Mucosa of stomach (tissue), 1 donor: ENCODE measurements around the gene NSG1.

Experiments
- H3K27me3 ChIP-seq: one replicate; pipeline ENCODE4 v1.7.0; 2013; ENCODE audit warnings: mild to moderate bottlenecking, low read length; ENCODE audit not compliant: control insufficient read depth, insufficient read depth
- H3K36me3 ChIP-seq: one replicate; pipeline ENCODE4 v1.7.0; 2013; ENCODE audit warnings: low read length; ENCODE audit not compliant: control insufficient read depth, insufficient read depth
- H3K4me1 ChIP-seq: one replicate; pipeline ENCODE4 v1.7.0; 2013; ENCODE audit warnings: mild to moderate bottlenecking, low read length; ENCODE audit not compliant: control insufficient read depth, insufficient read depth
- H3K4me3 ChIP-seq: one replicate; pipeline ENCODE4 v1.7.0; 2013; ENCODE audit warnings: low read length
- H3K9ac ChIP-seq: one replicate; pipeline ENCODE4 v1.7.0; 2013; ENCODE audit warnings: mild to moderate bottlenecking, low read length, moderate library complexity
- H3K9me3 ChIP-seq: one replicate; pipeline ENCODE4 v1.7.0; 2013; ENCODE audit warnings: mild to moderate bottlenecking, low read length, moderate library complexity; ENCODE audit not compliant: control insufficient read depth
- donor health status: Pancreatic carcinoma.

The NSG1 gene

GRCh38 chr4:4391866-4392265 lies 5.0 kb downstream of the NSG1 start:
- H3K4me1 ChIP-seq, result peaks cover 7% of the 10 kb centered on the region
- no peaks in the 10 kb centered on the region for H3K36me3 ChIP-seq
- peaks cover 66% of the 10 kb centered on the region for H3K27me3 ChIP-seq
- H3K9me3 ChIP-seq, result no peaks in the 10 kb centered on the region
- H3K9ac ChIP-seq, result no peak overlapping the region
- H3K4me3 ChIP-seq, result no peak overlapping the region

DNA sequence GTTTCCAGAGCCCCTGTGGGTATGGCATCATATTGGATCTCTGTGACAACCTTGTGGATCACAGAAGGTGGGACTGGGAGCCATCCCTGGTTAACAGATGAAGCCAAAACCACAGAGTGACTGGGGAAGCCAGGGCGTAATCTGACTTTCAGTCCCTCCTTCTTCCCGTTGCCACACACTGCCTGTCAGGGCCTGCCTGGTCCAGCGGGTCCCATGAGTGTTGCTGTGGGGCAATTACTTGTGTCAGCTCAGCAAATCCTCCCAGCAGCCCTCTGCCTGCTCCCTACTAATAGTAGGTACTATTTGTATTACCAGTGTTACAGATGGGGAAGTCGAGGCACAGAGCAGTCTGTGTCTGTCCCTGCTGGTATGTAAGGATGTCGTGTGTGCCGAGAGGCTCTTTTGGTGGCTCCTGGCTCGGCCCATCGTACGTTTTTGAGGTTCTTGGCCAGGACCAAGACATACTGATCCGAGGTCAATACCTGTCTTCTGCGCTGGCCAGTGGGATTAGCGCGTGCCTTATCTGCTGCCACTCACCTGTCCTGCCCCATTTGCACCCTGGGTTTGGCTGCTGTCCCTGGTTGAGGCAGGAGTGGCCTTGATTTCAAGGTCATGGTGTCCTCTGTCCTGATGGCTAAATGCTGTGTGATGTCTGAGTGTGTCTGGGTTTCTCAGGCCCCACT lies 5.7 kb downstream of the NSG1 start:
- no peak overlapping the region for H3K4me3 ChIP-seq
- peaks cover 7% of the 10 kb centered on the region for H3K4me1 ChIP-seq
- peaks cover 58% of the 10 kb centered on the region for H3K27me3 ChIP-seq
- H3K9me3 ChIP-seq, result no peaks in the 10 kb centered on the region
- H3K36me3 ChIP-seq, result no peaks in the 10 kb centered on the region
- H3K9ac ChIP-seq, result no peak overlapping the region

GRCh38 chr4:4394644-4395043 lies 7.7 kb downstream of the NSG1 start:
- Histone ChIP-seq H3K9ac (no peak overlapping the region), H3K36me3 (no peaks in the 10 kb centered on the region), H3K4me3 (no peak overlapping the region), H3K9me3 (no peaks in the 10 kb centered on the region), H3K27me3 (peaks cover 41% of the 10 kb centered on the region), H3K4me1 (no peaks in the 10 kb centered on the region)

DNA sequence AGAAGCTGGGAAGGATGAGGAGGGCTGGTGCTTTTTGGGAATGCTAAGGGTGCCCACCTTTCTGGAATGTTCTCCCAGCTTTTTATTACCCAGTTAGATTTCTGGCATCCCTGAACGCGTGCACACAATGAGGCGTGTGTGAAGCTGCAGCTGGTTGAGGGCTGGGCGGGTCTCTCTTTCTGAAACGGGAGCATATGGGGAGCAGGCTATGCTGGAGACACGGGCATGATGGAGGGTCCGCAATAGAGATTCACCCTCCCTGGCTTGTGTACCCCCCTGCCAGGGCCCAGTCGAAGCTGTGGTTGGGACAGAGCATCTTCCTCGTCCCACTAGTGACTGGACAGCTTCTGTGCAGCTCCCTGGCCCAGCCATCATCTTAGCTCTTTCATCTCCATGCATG lies 8.5 kb downstream of the NSG1 start:
- H3K9ac ChIP-seq, result no peak overlapping the region
- no peaks in the 10 kb centered on the region for H3K36me3 ChIP-seq
- H3K27me3 ChIP-seq, result peaks cover 34% of the 10 kb centered on the region
- no peaks in the 10 kb centered on the region for H3K4me1 ChIP-seq
- no peak overlapping the region for H3K4me3 ChIP-seq
- no peaks in the 10 kb centered on the region for H3K9me3 ChIP-seq

GRCh38 chr4:4395849-4396627 lies 9.1 kb downstream of the NSG1 start:
- H3K36me3 ChIP-seq, result no peaks in the 10 kb centered on the region
- peak overlapping the region; percentile 8 for H3K9ac ChIP-seq
- H3K4me3 ChIP-seq, result no peak overlapping the region
- no peaks in the 10 kb centered on the region for H3K4me1 ChIP-seq
- H3K27me3 ChIP-seq, result peaks cover 31% of the 10 kb centered on the region
- no peaks in the 10 kb centered on the region for H3K9me3 ChIP-seq

- no peaks in the 10 kb centered on the region for H3K4me1 ChIP-seq
Measured at GRCh38 chr4:4396628-4397440, 9.9 kb downstream of the NSG1 start.

GRCh38 chr4:4397441-4397819 lies 10.5 kb downstream of the NSG1 start:
- no peak overlapping the region for H3K4me3 ChIP-seq
- no peaks in the 10 kb centered on the region for H3K9me3 ChIP-seq
- H3K4me1 ChIP-seq, result no peaks in the 10 kb centered on the region
- peaks cover 31% of the 10 kb centered on the region for H3K27me3 ChIP-seq
- no peaks in the 10 kb centered on the region for H3K36me3 ChIP-seq
- no peak overlapping the region for H3K9ac ChIP-seq

More at GRCh38 chr4:4396628-4397440, 9.9 kb downstream of the NSG1 start:
- H3K36me3 ChIP-seq, result no peaks in the 10 kb centered on the region
- no peak overlapping the region for H3K9ac ChIP-seq
- no peak overlapping the region for H3K4me3 ChIP-seq
- no peaks in the 10 kb centered on the region for H3K9me3 ChIP-seq
- H3K27me3 ChIP-seq, result peaks cover 31% of the 10 kb centered on the region

DNA sequence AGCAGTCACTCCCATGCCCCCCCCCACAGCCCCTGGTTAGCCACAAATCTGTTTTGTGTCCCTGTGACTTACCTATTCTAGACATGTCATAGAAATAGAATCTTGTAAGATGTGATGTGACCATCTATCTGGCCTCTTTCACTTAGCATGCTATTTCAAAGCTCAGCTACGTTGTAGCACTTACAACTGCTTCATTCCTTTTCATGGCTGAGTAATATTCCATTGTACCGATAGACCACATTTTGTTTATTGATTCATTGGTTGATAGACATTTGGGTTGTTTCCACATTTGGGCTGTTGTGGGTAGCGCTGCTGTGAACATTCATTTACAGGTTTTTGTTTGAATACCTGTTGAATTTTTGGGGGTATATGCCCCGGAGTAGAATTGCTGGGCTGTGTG lies 11.5 kb downstream of the NSG1 start:
- Histone ChIP-seq H3K9ac (no peak overlapping the region), H3K36me3 (no peaks in the 10 kb centered on the region), H3K9me3 (no peaks in the 10 kb centered on the region), H3K27me3 (peaks cover 24% of the 10 kb centered on the region), H3K4me3 (no peak overlapping the region), H3K4me1 (no peaks in the 10 kb centered on the region)

DNA sequence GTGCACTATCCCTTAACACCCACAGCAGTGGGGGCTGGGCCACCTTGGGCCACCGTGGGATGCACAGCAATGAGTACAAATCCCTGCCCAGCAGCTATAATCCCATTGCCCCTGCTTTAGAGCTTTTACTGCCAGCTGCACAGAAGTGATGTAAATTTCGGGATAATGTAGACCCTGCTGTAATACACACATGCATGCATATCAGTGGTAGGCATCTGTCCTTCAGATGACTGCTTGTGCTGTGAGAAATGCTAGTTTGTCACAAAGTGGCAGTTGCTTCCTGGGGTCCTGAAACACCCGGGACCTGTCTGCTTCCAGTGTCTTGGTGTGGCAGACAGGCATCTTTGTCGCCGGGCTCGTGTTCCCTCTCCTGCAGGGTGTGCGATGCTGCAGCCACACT lies 14.1 kb downstream of the NSG1 start:
- H3K9me3 ChIP-seq, result no peaks in the 10 kb centered on the region
- H3K4me3 ChIP-seq, result no peak overlapping the region
- peaks cover 3% of the 10 kb centered on the region for H3K27me3 ChIP-seq
- no peaks in the 10 kb centered on the region for H3K4me1 ChIP-seq
- no peak overlapping the region for H3K9ac ChIP-seq
- no peaks in the 10 kb centered on the region for H3K36me3 ChIP-seq

- H3K36me3 ChIP-seq, result no peaks in the 10 kb centered on the region
- H3K4me3 ChIP-seq, result no peak overlapping the region
- H3K9me3 ChIP-seq, result no peaks in the 10 kb centered on the region
- peaks cover 3% of the 10 kb centered on the region for H3K27me3 ChIP-seq
- no peaks in the 10 kb centered on the region for H3K4me1 ChIP-seq
- H3K9ac ChIP-seq, result no peak overlapping the region
Measured at GRCh38 chr4:4402966-4403365, 16.1 kb downstream of the NSG1 start.

DNA sequence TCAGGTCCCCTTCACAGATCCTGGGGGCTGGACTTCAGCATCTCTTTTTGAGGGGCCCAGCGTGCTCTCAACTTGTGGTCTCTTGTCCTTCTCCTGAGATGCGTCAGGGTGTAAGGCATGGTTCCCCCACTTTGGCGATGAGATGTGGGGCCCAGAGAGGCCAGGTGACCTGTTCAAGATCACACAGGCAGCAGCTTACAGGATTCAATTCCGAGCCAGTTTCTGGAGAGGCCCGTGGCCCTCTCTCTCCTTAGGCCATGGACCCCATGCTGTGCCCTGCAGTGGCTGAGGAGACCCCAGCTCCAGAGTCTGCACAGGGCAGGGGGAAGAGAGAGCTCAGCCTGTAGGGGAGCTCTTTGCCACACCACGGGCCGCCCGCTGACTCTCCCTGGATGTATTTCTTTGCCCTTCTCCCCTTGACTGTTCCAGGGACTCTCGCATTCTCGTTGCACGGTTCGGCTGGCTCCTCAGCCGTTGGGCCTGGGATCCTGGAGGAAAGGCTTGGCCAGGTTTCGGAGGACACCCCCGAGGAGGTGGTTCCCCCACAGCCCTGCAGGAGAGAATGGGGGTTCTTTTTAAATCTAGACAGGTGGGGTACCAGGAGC lies 18.6 kb downstream of the NSG1 start:
- Histone ChIP-seq H3K36me3 (no peaks in the 10 kb centered on the region), H3K9me3 (no peaks in the 10 kb centered on the region)

More for the DNA sequence above, 18.6 kb downstream of the NSG1 start:
- Histone ChIP-seq H3K4me3 (no peak overlapping the region), H3K27me3 (peaks cover 3% of the 10 kb centered on the region), H3K9ac (no peak overlapping the region), H3K4me1 (no peaks in the 10 kb centered on the region)
